Activated CD8-positive, alpha-beta T cell treated with anti-CD3 and anti-CD28 coated beads, Interleukin-2, amount 10 ng/mL, durations not matched to agents 7 days and 5 days (primary cell): ENCODE data around the gene TRPM1. TPM values are rescaled to one million over a fixed set of nuclear protein-coding genes. Genes with fewer than 3 reads are reported as not detected.
A peak's percentile ranks its signal among the peaks of the same experiment; 100 is the strongest.

Source experiments
- ATAC-seq: fragments of 150-1000 bp; cut with Tn5 transposase; one replicate; pipeline ENCODE4 v1.10.0; 2021; ENCODE audit warnings: moderate library complexity
- CTCF ChIA-PET: fragments of 350-600 bp; sonication (Branson Sonifier 250); formaldehyde crosslinking; loops from one replicate; lab custom pipeline; 2021; ENCODE audit warnings: antibody characterized with exemption; lab: Charles Lee
- POLR2A ChIA-PET: fragments of 350-600 bp; sonication (Branson Sonifier 250); formaldehyde crosslinking; loops from one replicate; lab custom pipeline; 2021; ENCODE audit warnings: antibody characterized with exemption; lab: Charles Lee
- DNase-seq: peaks from one replicate; pipeline ENCODE4 v3.0.0-alpha.2; 2020
- H3K27ac Mint-ChIP-seq: one replicate; pipeline ENCODE4 v1.8.0; 2021; ENCODE audit warnings: mild to moderate bottlenecking, mixed read lengths
- H3K27me3 Mint-ChIP-seq: one replicate; pipeline ENCODE4 v1.8.0; 2021; ENCODE audit warnings: low read depth, mixed read lengths
- H3K36me3 Mint-ChIP-seq: one replicate; pipeline ENCODE4 v1.8.0; 2021; ENCODE audit warnings: low read depth, mixed read lengths
- H3K4me1 Mint-ChIP-seq: one replicate; pipeline ENCODE4 v1.8.0; 2021; ENCODE audit warnings: low read depth, mixed read lengths
- H3K4me3 Mint-ChIP-seq: one replicate; pipeline ENCODE4 v1.8.0; 2021; ENCODE audit warnings: mild to moderate bottlenecking, mixed read lengths
- H3K9me3 Mint-ChIP-seq: one replicate; pipeline ENCODE4 v1.8.0; 2022; ENCODE audit warnings: mixed read lengths; ENCODE audit not compliant: insufficient read depth
- total RNA-seq, 2 experiments: library from RNA; stranded (reverse); gene quantifications; one replicate each; pipeline ENCODE4 v1.2.3, GENCODE V29; 2021

The TRPM1 gene
- total RNA-seq, 2 experiments from 2014 or later = not detected

DNA sequence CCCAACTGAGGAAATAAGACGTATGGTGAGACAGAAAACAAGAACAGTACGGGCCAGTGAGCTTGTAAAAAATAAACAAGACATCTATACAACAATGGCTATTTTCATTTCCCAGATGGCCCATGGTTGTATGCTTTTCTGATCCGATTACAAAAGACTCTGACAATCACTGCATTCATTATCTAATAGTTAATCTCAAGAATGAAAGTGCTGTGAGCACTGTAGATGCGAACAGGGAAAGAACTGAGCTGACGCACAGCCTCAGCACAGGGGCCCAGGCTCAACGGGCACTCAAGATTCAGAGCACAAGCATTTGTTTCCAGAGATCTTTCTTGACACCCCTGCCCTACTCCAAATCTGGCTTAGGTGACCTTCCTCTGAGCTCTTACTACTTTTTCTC is 117.0 kb downstream of the TRPM1 start:
- ChIA-PET CTCF (interaction anchor here (1.4 to 3.6 kb wide), 2 partner anchors 9 to 144 kb away, joined by 3 to 14 read pairs; no protein-coding TSS in a partner anchor), POLR2A (no interaction called here)
- DNase-seq (no peak), ATAC-seq (no peak)
- Mint-ChIP-seq H3K27ac (no peak overlapping the region), H3K4me3 (no peak overlapping the region), H3K9me3 (no peaks in the 10 kb centered on the region), H3K27me3 (no peaks in the 10 kb centered on the region), H3K4me1 (peaks cover 51% of the 10 kb centered on the region), H3K36me3 (peaks cover 53% of the 10 kb centered on the region)

DNA sequence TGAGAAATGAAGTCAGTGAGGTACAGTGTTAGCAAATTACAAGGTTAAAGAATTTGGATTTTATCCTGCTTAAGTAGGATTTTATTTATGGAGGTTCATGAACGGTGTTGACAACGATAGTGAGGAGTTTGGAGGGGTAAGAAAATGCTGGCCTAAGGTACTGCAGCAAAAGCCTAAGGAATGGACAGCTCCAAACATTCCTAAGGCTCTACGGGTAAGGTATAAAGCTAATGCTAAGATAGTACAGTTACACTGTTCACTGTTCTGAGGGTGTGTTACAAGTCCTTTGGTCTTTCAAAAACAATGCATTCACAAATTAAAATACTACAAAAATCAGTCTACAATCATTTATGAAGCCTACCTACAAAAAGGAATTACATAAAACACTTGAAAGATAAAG is 117.4 kb downstream of the TRPM1 start:
- ChIA-PET POLR2A (no interaction called here), CTCF (interaction anchor here (1.4 to 3.6 kb wide), 2 partner anchors 9 to 145 kb away, joined by 3 to 14 read pairs; no protein-coding TSS in a partner anchor)
- no peak for ATAC-seq
- Mint-ChIP-seq H3K27me3 (no peaks in the 10 kb centered on the region), H3K9me3 (no peaks in the 10 kb centered on the region), H3K4me3 (no peak overlapping the region), H3K36me3 (peaks cover 56% of the 10 kb centered on the region), H3K4me1 (peaks cover 54% of the 10 kb centered on the region), H3K27ac (no peak overlapping the region)
- DNase-seq = no peak

DNA sequence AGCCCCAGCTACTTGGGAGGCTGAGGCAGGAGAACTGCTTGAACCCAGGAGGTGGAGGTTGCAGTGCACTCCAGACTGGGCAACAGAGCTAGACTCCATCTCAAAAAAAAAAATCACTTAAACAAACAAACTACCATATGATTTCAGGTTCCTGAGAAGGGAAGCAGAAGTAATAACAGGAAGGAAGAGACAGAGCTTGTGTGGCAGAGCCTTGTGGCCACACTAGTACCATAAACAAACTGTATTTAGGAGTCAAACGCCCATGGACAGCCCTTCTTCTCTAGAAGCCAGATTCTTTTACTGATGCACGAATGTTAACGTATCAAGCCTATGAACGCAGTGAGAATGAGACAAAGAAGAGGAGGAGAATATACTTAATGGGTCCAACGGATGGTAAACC is 122.1 kb downstream of the TRPM1 start:
- DNase-seq (no peak), ATAC-seq (no peak)
- no peaks in the 10 kb centered on the region for H3K9me3 Mint-ChIP-seq
- no peak overlapping the region for H3K4me3 Mint-ChIP-seq
- H3K36me3 Mint-ChIP-seq = peaks cover 50% of the 10 kb centered on the region
- no peak overlapping the region for H3K27ac Mint-ChIP-seq
- H3K4me1 Mint-ChIP-seq = peaks cover 35% of the 10 kb centered on the region
- ChIA-PET CTCF (no interaction called here), POLR2A (interaction anchor here (0.9 to 1.2 kb wide), 2 partner anchors 12 to 43 kb away, joined by 3 to 4 read pairs; partner anchors contain the start of gene MTMR10)
- no peaks in the 10 kb centered on the region for H3K27me3 Mint-ChIP-seq

DNA sequence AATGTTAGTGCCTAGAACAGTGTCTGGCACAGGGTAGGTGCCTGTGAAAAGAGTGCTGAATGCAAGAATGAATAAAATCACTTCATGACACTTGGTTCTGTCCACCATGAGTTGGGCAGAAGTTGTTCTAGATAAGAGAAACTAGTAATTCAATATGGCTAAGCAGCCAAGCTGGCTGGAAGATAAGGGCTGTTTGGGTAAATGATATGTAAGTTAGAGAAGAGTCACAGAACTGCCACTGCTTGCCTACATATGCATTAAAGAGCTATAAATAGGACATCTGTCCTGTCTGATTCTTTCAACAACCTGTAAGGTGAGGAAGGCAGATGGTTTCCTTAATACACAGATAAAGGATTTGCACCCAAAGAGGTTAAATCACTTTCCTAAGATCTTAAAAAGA is 123.2 kb downstream of the TRPM1 start:
- H3K27me3 Mint-ChIP-seq = no peaks in the 10 kb centered on the region
- DNase-seq (no peak), ATAC-seq (no peak)
- no peak overlapping the region for H3K4me3 Mint-ChIP-seq
- H3K4me1 Mint-ChIP-seq = peaks cover 33% of the 10 kb centered on the region
- POLR2A ChIA-PET = no interaction called here
- CTCF ChIA-PET = interaction anchor here (1.8 to 2.2 kb wide), 3 partner anchors 9 to 151 kb away, joined by 5 to 7 read pairs (median 7); no protein-coding TSS in a partner anchor
- no peaks in the 10 kb centered on the region for H3K9me3 Mint-ChIP-seq
- no peak overlapping the region for H3K27ac Mint-ChIP-seq
- peaks cover 52% of the 10 kb centered on the region for H3K36me3 Mint-ChIP-seq

DNA sequence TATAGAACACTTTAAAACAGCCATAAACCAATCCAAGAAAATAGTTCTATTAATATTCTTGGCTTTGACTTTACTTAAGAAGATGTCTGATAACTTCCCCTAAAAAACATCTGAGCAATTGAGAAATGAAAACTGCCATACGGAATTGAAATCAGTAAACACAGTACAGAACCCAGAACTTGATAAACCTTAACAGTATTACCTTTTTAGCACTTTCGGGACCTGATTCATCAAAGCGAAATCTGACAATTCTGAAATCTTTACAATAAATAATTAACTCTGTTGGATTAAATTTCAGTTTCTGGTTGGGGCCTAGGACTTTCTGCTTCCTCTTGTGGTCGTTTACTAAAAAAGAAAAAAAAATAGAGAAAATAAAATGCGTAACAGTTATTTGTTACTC is 127.4 kb downstream of the TRPM1 start:
- no peak overlapping the region for H3K27ac Mint-ChIP-seq
- DNase-seq (no peak), ATAC-seq (no peak)
- peaks cover 42% of the 10 kb centered on the region for H3K4me1 Mint-ChIP-seq
- peaks cover 4% of the 10 kb centered on the region for H3K9me3 Mint-ChIP-seq
- no peak overlapping the region for H3K4me3 Mint-ChIP-seq
- ChIA-PET CTCF (interaction anchor here (1.7 to 2.0 kb wide), 2 partner anchors 11 to 155 kb away, joined by 4 to 7 read pairs; no protein-coding TSS in a partner anchor), POLR2A (interaction anchor here (1.2 to 1.4 kb wide), 2 partner anchors 11 to 17 kb away, joined by 4 to 5 read pairs; partner anchors contain the start of gene MTMR10)
- no peaks in the 10 kb centered on the region for H3K27me3 Mint-ChIP-seq
- peaks cover 53% of the 10 kb centered on the region for H3K36me3 Mint-ChIP-seq

DNA sequence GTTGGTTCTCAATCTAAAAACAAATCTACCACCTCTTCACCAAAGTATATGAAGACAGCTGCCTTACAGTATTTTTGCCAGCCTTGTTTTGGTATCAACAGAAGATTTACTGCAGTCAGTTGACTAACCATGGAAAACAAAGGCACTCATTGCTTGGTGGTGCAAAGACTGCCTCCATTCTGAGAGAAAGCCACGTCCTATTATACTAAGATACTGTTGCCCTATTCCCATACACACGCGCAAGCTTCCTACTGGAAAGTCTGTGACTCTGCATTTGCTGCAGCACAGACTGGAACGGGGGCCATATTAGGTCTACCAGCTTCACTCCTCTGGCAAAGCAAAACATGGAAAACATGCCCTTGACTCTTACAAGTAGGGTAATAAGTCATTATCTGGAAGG is 128.1 kb downstream of the TRPM1 start:
- H3K36me3 Mint-ChIP-seq = peaks cover 52% of the 10 kb centered on the region
- CTCF ChIA-PET = interaction anchor here (1.7 to 2.0 kb wide), 2 partner anchors 11 to 156 kb away, joined by 4 to 7 read pairs; no protein-coding TSS in a partner anchor
- DNase-seq = no peak
- no peak overlapping the region for H3K27ac Mint-ChIP-seq
- ATAC-seq = no peak
- H3K4me3 Mint-ChIP-seq = no peak overlapping the region
- no peaks in the 10 kb centered on the region for H3K27me3 Mint-ChIP-seq
- POLR2A ChIA-PET = interaction anchor here (0.6 to 1.4 kb wide), 3 partner anchors 10 to 43 kb away, joined by 3 to 5 read pairs (median 4); partner anchors contain the start of gene MTMR10
- peaks cover 4% of the 10 kb centered on the region for H3K9me3 Mint-ChIP-seq
- peaks cover 45% of the 10 kb centered on the region for H3K4me1 Mint-ChIP-seq

DNA sequence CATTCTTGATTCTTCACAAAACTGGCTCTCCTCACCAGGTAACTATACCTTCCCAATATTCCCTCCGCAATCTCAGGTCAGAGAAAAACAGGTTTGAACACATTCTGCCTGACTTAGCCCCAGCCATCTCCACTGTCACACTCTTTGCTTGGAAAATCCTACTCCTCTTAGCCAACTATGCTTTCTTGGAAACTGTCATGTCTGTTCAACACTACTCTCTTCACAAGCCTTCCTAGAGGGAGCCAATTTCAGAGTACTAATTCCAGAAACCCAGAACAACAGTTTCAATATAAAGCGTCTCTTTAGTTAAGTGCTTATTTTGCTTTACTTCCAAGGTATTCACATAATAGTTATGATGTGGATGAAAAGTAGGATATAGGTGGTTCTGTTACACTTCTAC is 131.8 kb downstream of the TRPM1 start:
- no peak overlapping the region for H3K27ac Mint-ChIP-seq
- H3K36me3 Mint-ChIP-seq = peaks cover 57% of the 10 kb centered on the region
- H3K9me3 Mint-ChIP-seq = peaks cover 4% of the 10 kb centered on the region
- H3K4me1 Mint-ChIP-seq = peaks cover 54% of the 10 kb centered on the region
- no peaks in the 10 kb centered on the region for H3K27me3 Mint-ChIP-seq
- ChIA-PET POLR2A (no interaction called here), CTCF (interaction anchor here (1.7 to 2.7 kb wide), 2 partner anchors 8 to 159 kb away, joined by 5 to 18 read pairs; no protein-coding TSS in a partner anchor)
- ATAC-seq = no peak
- no peak overlapping the region for H3K4me3 Mint-ChIP-seq
- DNase-seq = no peak

DNA sequence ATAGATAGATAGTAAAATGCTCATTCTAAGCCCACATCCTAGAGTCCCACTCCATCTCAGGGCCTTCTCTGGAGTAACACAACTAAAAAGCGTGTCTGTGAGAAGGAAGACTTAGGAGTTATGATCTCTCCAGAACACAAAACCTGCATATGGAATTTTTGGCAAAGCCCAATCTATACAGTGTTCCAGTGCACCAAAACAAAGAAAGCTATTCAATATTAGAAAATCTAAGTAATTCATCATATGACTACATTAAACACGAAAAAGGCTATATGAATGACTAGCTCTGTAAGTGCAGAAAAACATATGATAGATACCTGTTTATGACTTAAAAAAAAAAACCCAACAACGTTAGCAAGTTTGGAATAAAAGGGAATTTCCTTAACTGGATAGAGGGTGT is 137.8 kb downstream of the TRPM1 start:
- peaks cover 26% of the 10 kb centered on the region for H3K4me1 Mint-ChIP-seq
- no peaks in the 10 kb centered on the region for H3K27me3 Mint-ChIP-seq
- ChIA-PET CTCF (no interaction called here), POLR2A (interaction anchor here (1.3 kb wide), 1 partner anchor 10 kb away, joined by 4 read pairs; no protein-coding TSS in a partner anchor)
- H3K9me3 Mint-ChIP-seq = no peaks in the 10 kb centered on the region
- ATAC-seq = no peak
- peaks cover 46% of the 10 kb centered on the region for H3K36me3 Mint-ChIP-seq
- no peak overlapping the region for H3K4me3 Mint-ChIP-seq
- H3K27ac Mint-ChIP-seq = no peak overlapping the region
- DNase-seq = no peak

DNA sequence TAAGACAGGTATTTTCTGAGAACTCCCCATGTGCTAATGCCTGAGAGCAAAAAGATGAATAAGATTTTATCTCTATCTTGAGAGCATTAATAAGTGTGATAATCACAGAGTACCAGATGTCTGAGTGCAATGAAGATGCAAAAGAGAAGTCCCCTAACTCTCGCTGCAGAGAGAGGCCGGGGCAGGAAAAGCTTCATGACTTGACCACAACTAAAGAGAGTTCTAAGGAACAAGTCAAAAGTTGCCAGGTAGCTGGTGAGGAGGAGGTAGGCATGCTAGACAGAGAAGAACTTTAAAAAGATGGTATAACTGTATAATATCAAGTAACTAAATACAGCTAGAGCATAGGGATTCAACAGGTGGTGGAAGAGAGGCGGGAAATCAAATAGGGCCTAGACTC is 138.9 kb downstream of the TRPM1 start:
- H3K4me3 Mint-ChIP-seq = no peak overlapping the region
- peak overlapping the region; percentile 36 for H3K27ac Mint-ChIP-seq
- H3K4me1 Mint-ChIP-seq = peaks cover 17% of the 10 kb centered on the region
- H3K27me3 Mint-ChIP-seq = no peaks in the 10 kb centered on the region
- H3K36me3 Mint-ChIP-seq = peaks cover 50% of the 10 kb centered on the region
- ATAC-seq (no peak), DNase-seq (no peak)
- ChIA-PET CTCF (interaction anchor here (1.0 kb wide), 1 partner anchor 11 kb away, joined by 4 read pairs; no protein-coding TSS in a partner anchor), POLR2A (interaction anchor here (0.8 to 1.3 kb wide), 2 partner anchors 11 to 29 kb away, joined by 3 to 4 read pairs; partner anchors contain the start of gene MTMR10)
- no peaks in the 10 kb centered on the region for H3K9me3 Mint-ChIP-seq

DNA sequence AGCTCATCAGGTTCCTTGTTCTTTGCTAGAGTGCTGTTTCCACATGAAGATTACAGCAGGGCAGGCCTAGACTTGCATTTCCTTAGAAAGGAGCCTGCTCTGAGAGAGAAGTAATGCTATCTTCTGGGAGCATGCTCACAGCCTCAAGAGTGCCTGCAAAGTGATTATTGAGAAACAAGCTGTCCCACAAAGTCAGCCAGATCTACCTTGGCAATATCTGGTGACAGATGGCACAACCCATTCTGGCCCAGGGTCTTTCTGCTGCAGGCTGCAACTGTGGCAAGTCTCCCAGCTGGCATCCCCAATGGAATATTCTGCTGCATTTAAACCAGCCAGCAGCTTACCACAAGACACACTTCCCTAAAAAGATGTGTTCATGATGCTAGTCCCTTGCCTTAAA is 139.4 kb downstream of the TRPM1 start:
- no peak overlapping the region for H3K27ac Mint-ChIP-seq
- peaks cover 51% of the 10 kb centered on the region for H3K36me3 Mint-ChIP-seq
- peaks cover 13% of the 10 kb centered on the region for H3K4me1 Mint-ChIP-seq
- ATAC-seq (no peak), DNase-seq (no peak)
- CTCF ChIA-PET = interaction anchor here (1.4 kb wide), 1 partner anchor 167 kb away, joined by 7 read pairs; no protein-coding TSS in a partner anchor
- H3K9me3 Mint-ChIP-seq = no peaks in the 10 kb centered on the region
- no peaks in the 10 kb centered on the region for H3K27me3 Mint-ChIP-seq
- no peak overlapping the region for H3K4me3 Mint-ChIP-seq
- POLR2A ChIA-PET = interaction anchor here (0.8 kb wide), 1 partner anchor 30 kb away, joined by 3 read pairs; the partner anchor contains the start of gene MTMR10

DNA sequence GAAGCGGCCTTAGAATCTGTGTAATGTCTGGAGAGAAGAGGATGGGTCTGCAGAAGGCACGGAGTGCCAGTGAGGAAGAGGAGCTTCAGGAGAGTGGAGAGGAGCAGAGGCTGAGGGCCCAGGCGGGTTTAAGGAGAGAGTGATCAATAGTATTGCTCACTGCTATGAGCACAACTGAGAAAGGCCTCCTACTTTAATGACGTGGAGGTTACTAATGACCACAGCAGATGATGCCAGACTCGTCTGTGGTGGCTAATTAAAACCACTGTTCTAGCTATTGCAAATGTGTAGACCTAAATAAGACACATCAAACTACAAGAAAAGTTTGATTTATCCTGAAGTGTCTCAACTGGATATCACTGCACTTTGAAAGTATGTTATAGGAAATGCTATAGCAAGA is 143.3 kb downstream of the TRPM1 start:
- ATAC-seq (no peak), DNase-seq (no peak)
- ChIA-PET POLR2A (no interaction called here), CTCF (no interaction called here)
- Mint-ChIP-seq H3K4me3 (no peak overlapping the region), H3K36me3 (peaks cover 60% of the 10 kb centered on the region), H3K4me1 (peaks cover 21% of the 10 kb centered on the region), H3K27me3 (no peaks in the 10 kb centered on the region), H3K27ac (no peak overlapping the region), H3K9me3 (no peaks in the 10 kb centered on the region)
